GM21528 (cell line): Measurements from ENCODE around the gene PRODH.
"Not testable (repeated sequence)": the region's sequence is repeated elsewhere in the genome, so short reads cannot be mapped to it uniquely, and the experiment has no call there.

ENCODE experiments used
- ATAC-seq: cut with Tn5 transposase; IDR thresholded peaks from one replicate; pipeline ENCODE4 v1.9.1; 2021; ENCODE audit warnings: mild to moderate bottlenecking, moderate library complexity; ENCODE audit not compliant: unreplicated experiment, low FRiP score

Gene PRODH

GRCh38 chr22:18956121-18956895 lies 20.2 kb upstream of the PRODH start:
- not testable (repeated sequence) for ATAC-seq

- ATAC-seq = no peak
Measured at GRCh38 chr22:18955696-18956095, 19.6 kb upstream of the PRODH start.

- ATAC-seq = no peak
Measured at GRCh38 chr22:18954990-18955571, 19.0 kb upstream of the PRODH start.

GRCh38 chr22:18954303-18954989 lies 18.4 kb upstream of the PRODH start:
- ATAC-seq = not testable (repeated sequence)

GRCh38 chr22:18953128-18953527 lies 17.0 kb upstream of the PRODH start:
- ATAC-seq = not testable (repeated sequence)

- ATAC-seq = no peak
Measured at GRCh38 chr22:18952022-18952421, 15.9 kb upstream of the PRODH start.

GRCh38 chr22:18950141-18950540 lies 14.0 kb upstream of the PRODH start:
- no peak for ATAC-seq

DNA sequence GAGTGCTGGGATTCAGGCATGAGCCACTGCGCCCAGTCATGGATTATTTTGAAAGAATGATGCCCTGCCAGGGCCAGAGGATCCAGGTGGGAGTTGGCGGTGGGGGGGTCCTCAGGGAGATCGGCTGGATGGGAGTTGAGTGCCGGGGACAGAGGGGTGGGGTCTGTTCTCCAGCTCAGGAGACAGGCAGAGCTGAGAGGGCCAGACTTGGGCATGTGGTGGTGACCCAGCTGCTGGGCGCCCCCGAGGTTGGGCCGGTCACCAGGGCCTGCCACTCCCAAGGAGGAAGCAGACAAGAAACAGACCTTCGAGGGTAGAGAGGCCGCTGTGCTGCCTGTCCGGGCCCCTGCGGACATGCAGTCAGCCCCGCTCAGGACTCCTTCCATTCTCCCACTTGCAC lies 11.8 kb upstream of the PRODH start:
- no peak for ATAC-seq

DNA sequence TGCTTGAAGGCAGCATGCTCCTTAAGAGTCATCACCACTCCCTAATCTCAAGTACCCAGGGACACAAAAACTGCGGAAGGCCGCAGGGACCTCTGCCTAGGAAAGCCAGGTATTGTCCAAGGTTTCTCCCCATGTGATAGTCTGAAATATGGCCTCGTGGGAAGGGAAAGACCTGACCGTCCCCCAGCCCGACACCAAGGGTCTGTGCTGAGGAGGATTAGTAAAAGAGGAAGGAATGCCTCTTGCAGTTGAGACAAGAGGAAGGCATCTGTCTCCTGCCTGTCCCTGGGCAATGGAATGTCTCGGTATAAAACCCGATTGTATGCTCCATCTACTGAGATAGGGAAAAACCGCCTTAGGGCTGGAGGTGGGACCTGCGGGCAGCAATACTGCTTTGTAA lies 11.0 kb upstream of the PRODH start:
- ATAC-seq = not testable (repeated sequence)

DNA sequence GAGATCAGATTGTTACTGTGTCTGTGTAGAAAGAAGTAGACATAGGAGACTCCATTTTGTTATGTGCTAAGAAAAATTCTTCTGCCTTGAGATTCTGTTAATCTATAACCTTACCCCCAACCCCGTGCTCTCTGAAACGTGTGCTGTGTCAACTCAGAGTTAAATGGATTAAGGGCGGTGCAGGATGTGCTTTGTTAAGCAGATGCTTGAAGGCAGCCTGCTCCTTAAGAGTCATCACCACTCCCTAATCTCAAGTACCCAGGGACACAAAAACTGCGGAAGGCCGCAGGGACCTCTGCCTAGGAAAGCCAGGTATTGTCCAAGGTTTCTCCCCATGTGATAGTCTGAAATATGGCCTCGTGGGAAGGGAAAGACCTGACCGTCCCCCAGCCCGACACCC lies 2.6 kb upstream of the PRODH start:
- ATAC-seq = not testable (repeated sequence)

DNA sequence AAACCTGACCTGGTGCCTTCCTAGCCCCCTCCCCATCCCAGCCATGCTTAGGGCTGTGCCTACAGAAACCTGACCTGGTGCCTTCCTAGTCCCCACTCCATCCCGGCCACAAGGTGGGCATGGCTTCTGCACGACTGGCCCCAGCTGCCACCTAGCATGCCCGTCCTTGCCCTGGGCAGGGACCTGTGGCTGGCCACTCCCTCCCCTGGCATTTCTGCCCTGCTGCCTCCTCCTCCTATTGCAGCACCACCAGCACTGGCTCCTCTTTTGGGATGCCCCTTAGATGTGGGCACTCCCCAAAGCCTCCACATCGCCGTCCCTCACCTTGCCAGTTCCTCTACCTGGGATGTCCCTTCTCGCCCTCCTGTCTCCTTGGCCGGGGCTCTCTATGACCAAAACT lies 1.4 kb downstream of the PRODH start:
- not testable (repeated sequence) for ATAC-seq

DNA sequence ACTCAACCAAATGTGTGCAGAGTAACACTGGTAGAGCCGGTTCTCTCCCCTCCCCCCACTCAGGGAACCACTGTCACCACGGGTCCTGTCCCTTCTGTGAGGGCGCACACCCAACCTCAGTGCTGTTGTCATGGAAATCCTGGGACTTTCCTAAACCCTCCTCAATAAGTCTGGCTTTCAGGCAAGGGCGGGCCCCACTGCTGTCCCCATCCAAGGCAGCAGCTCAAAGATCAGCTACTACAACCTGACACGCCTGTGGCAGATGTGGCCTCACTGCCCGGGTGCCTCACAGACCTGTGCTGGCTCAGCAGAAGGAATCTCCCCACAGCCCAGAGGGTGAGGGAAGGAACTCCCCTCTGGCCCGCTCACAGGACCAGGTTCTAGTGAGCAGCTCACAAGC lies 2.2 kb downstream of the PRODH start:
- ATAC-seq = no peak

GRCh38 chr22:18931905-18932652 lies 4.0 kb downstream of the PRODH start:
- ATAC-seq = no peak

GRCh38 chr22:18929459-18929858 lies 6.6 kb downstream of the PRODH start:
- ATAC-seq = no peak

DNA sequence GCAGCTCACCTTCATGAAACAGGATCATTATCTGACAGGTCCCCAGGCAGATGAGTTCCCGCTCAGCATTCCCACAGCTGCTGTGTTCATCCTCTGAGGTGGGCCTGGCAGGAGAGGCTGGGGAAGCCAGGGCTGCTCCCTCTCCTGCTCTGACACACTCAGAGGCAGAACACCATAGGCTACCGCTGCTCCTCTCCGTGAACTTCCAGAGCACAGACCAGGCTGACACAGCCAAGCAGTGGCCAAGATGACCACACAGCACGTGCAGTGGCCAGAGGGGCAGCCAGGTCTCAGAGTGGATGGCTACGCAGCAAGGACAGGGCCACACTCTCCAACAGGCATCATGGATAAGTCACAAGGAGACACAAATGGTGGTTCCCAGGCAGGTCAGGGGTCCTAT lies 8.5 kb downstream of the PRODH start:
- no peak for ATAC-seq

GRCh38 chr22:18927020-18927419 lies 9.1 kb downstream of the PRODH start:
- no peak for ATAC-seq

- ATAC-seq = no peak
Measured at GRCh38 chr22:18925368-18926064, 10.6 kb downstream of the PRODH start.

DNA sequence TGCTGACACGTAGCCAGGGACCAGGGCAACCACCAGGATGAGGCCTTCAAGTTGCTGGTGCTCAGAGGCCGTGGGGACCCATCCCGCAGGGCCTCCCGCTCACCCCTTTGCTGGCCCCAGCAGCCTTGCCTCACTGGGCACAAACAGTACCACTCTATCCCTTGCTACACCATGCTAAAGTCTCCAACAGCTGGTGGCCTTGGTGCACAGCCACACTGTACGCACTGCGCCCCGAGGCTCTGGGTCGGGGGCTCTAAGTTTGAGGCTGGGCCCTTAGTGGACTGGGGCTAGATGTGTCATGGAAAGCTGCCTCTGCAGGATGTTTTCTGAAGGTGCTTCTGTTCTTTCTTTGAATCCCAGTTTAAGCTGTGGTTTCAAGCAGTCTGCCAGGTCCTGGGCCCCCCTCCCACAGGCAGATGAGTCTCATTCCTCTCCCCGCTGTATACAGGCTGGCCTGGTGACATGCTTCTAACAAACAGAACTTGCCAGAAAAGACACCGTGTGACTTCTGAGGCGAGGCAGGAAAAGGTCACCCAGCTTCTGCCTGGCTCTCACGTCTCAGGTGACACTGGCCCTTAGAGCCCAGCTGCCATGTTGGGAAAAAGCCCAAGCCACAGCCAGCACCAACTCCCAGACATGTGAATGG lies 15.7 kb downstream of the PRODH start:
- not testable (repeated sequence) for ATAC-seq

DNA sequence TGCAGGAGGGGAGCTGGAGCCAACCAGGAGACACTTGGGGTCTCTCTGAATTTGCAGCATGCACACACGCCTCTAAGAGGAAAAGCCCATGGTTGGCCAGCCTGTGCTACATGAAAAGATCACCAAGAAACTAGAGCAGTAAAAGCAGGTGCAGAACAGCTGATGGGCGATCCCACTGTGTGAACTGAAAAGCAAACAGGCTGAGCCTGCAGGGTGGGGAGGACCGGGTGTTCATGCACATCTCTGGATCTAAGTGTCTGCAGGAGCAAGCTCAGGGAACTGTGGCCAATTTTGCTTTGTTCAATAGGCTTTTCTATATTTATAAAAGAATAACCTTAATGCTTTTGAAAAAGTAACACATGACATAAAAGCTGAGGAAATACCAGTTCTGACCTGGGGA lies 18.3 kb downstream of the PRODH start:
- ATAC-seq = not testable (repeated sequence)

GRCh38 chr22:18915550-18915949 lies 20.5 kb downstream of the PRODH start:
- ATAC-seq = not testable (repeated sequence)
